Measurements from ENCODE around the gene PTBP1.

PTBP1 gene

DNA sequence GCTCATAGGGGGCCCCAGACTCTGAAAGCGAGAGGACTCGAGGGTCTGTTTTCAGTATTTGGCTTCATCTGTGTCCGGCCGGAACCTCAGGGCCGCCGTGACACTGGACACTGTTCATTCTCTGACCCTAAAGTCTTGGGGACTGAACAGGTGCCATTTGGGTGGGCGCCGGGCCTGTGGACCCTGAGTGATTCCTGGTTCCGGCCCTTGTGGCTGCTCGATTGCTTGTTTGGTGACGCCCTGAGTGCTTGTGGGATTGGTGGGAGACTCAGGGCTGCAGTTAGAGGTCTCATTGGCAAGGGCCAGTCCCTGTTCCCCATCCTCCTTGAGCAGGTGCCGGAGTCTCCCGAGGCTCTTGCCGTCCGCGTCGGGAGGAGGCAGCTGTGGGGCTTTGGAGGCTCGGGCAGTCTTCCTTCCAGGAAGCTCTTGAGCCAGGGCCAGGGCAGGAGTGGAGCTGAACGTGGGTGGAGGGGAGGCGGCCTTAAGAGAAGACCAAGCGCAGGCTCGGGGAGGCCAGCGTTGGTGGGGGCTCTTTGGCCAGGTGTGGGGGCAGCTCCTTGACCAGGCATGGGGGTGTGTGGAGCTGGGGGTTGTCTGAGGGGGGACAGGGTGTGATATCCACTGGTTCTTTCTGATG lies 4.7 kb downstream of the PTBP1 start:
- H3K79me1 ChIP-seq (ENCODE audit: low read depth, low read length): peaks cover 36% of the 10 kb centered on the region
- H2BK5ac ChIP-seq (ENCODE audit: low read length): peak overlapping the region; percentile 26
- H3K27ac ChIP-seq (replicated peaks; ENCODE audit: low read length): peak overlapping the region; percentile 37
- H2AFZ ChIP-seq (ENCODE audit: low read length): no peak overlapping the region
- H3K23ac ChIP-seq (ENCODE audit: low read depth, low read length, poor library complexity): peak overlapping the region; percentile 25
- H3K9ac ChIP-seq (ENCODE audit: low read depth, low read length, poor library complexity): peak overlapping the region; percentile 55
- peak overlapping the region; percentile 75 for H3K14ac ChIP-seq (ENCODE audit: low read length)
- peak overlapping the region; percentile 60 for H3K18ac ChIP-seq (ENCODE audit: low read length)
- no peak overlapping the region for H4K8ac ChIP-seq (ENCODE audit: low read depth, low read length)
- peaks cover 61 to 88% of the 10 kb centered on the region in 2 donors for H3K36me3 ChIP-seq (replicated peaks in 1 of 2; ENCODE audit: control insufficient read depth in 2 of 2, insufficient read depth in 2 of 2, low read length in 2 of 2)
- H3K4ac ChIP-seq (ENCODE audit: low read length): no peak overlapping the region
- peak overlapping the region; percentile 19 for H2AK5ac ChIP-seq (ENCODE audit: low read depth, low read length)
- no peak overlapping the region for H2BK12ac ChIP-seq (ENCODE audit: low read length)
- H3K4me1 ChIP-seq (ENCODE audit: control insufficient read depth in 2 of 2, insufficient read depth in 1 of 2, low read depth in 1 of 2, low read length in 2 of 2): peaks cover 18 to 32% of the 10 kb centered on the region in 2 donors
- H2BK15ac ChIP-seq (ENCODE audit: low read length): no peak overlapping the region
- no peak overlapping the region for H4K91ac ChIP-seq (ENCODE audit: low read depth, low read length, poor library complexity)
- H3K4me2 ChIP-seq (ENCODE audit: insufficient read depth, low read length, poor library complexity, severe bottlenecking): peak overlapping the region; percentile 24
- H3K4me3 ChIP-seq (ENCODE audit: low read length in 2 of 2): no peak overlapping the region
- H3K9me3 ChIP-seq (replicated peaks in 1 of 2; ENCODE audit: control insufficient read depth in 2 of 2, insufficient read depth in 1 of 2, low read depth in 1 of 2, low read length in 2 of 2): no peaks in the 10 kb centered on the region
- H2BK120ac ChIP-seq (ENCODE audit: low read depth, low read length): no peak overlapping the region
- WGBS, 2 donors (ENCODE audit: extremely low coverage in 2 of 2, insufficient read length in 2 of 2, insufficient replicate concordance in 1 of 2): no CpG with 5 or more reads among the region's 23 CpGs
- DNase-seq (ENCODE audit: low spot score): no peak
- H3K27me3 ChIP-seq (ENCODE audit: control insufficient read depth in 3 of 3, insufficient read depth in 3 of 3, low read depth in 1 of 3, low read length in 3 of 3): no peaks in the 10 kb centered on the region

GRCh38 chr19:802498-803098 lies 5.3 kb downstream of the PTBP1 start:
- Histone ChIP-seq H3K9me3 (replicated peaks in 1 of 2; ENCODE audit: control insufficient read depth in 2 of 2, insufficient read depth in 1 of 2, low read depth in 1 of 2, low read length in 2 of 2) (no peaks in the 10 kb centered on the region), H2BK120ac (ENCODE audit: low read depth, low read length) (no peak overlapping the region), H3K18ac (ENCODE audit: low read length) (peak overlapping the region; percentile 83), H2AK5ac (ENCODE audit: low read depth, low read length) (no peak overlapping the region), H2AFZ (ENCODE audit: low read length) (no peak overlapping the region), H3K4ac (ENCODE audit: low read length) (no peak overlapping the region), H2BK15ac (ENCODE audit: low read length) (no peak overlapping the region), H3K4me2 (ENCODE audit: insufficient read depth, low read length, poor library complexity, severe bottlenecking) (peak overlapping the region; percentile 24), H3K36me3 (replicated peaks in 1 of 2; ENCODE audit: control insufficient read depth in 2 of 2, insufficient read depth in 2 of 2, low read length in 2 of 2) (peaks cover 68 to 95% of the 10 kb centered on the region in 2 donors), H3K27me3 (ENCODE audit: control insufficient read depth in 3 of 3, insufficient read depth in 3 of 3, low read depth in 1 of 3, low read length in 3 of 3) (no peaks in the 10 kb centered on the region), H3K23ac (ENCODE audit: low read depth, low read length, poor library complexity) (peak overlapping the region; percentile 92), H4K8ac (ENCODE audit: low read depth, low read length) (no peak overlapping the region), H3K27ac (replicated peaks; ENCODE audit: low read length) (peak overlapping the region; percentile 37), H3K9ac (ENCODE audit: low read depth, low read length, poor library complexity) (peak overlapping the region; percentile 55), H3K4me1 (ENCODE audit: control insufficient read depth in 2 of 2, insufficient read depth in 1 of 2, low read depth in 1 of 2, low read length in 2 of 2) (peaks cover 18 to 32% of the 10 kb centered on the region in 2 donors), H3K14ac (ENCODE audit: low read length) (no peak overlapping the region), H4K91ac (ENCODE audit: low read depth, low read length, poor library complexity) (peak overlapping the region; percentile 32), H3K4me3 (ENCODE audit: low read length in 2 of 2) (peak overlapping the region in 1 of 2 donors; percentile 28), H2BK5ac (ENCODE audit: low read length) (no peak overlapping the region), H2BK12ac (ENCODE audit: low read length) (no peak overlapping the region), H3K79me1 (ENCODE audit: low read depth, low read length) (peaks cover 39% of the 10 kb centered on the region)
- WGBS, 2 donors (ENCODE audit: extremely low coverage in 2 of 2, insufficient read length in 2 of 2, insufficient replicate concordance in 1 of 2): no CpG with 5 or more reads among the region's 28 CpGs
- DNase-seq (ENCODE audit: low spot score): no peak

DNA sequence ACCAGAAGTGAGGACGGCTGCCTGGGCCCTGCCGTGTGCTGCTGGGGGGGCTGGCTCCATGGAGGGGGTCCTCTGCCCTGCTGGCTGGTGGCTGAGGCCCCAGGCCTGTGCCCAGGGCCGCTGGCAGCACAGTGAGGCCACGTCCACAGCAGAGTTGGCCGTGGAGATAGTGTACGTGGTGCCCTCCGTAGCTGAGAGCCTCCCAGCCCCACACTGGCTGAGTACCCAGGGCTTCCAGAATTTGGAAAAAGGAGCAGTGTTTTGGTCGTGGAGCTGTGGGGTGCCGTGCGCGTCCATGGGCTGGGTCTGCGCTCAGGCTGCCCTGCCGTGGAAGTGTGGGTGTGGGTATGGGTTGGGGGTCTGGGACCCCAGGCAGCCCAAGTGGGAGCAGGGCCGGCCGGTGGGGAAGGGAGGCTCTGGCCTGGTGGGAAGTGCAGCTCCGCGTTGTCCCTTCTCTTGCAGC lies 5.9 kb downstream of the PTBP1 start:
- no peak overlapping the region for H3K4ac ChIP-seq (ENCODE audit: low read length)
- no peak overlapping the region for H2AK5ac ChIP-seq (ENCODE audit: low read depth, low read length)
- peak overlapping the region; percentile 30 for H2BK12ac ChIP-seq (ENCODE audit: low read length)
- peaks cover 72 to 100% of the 10 kb centered on the region in 2 donors for H3K36me3 ChIP-seq (replicated peaks in 1 of 2; ENCODE audit: control insufficient read depth in 2 of 2, insufficient read depth in 2 of 2, low read length in 2 of 2)
- H3K27ac ChIP-seq (replicated peaks; ENCODE audit: low read length): no peak overlapping the region
- no peak overlapping the region for H3K9ac ChIP-seq (ENCODE audit: low read depth, low read length, poor library complexity)
- peak overlapping the region; percentile 64 for H3K14ac ChIP-seq (ENCODE audit: low read length)
- WGBS, 2 donors (ENCODE audit: extremely low coverage in 2 of 2, insufficient read length in 2 of 2, insufficient replicate concordance in 1 of 2): no CpG with 5 or more reads among the region's 17 CpGs
- H3K9me3 ChIP-seq (replicated peaks in 1 of 2; ENCODE audit: control insufficient read depth in 2 of 2, insufficient read depth in 1 of 2, low read depth in 1 of 2, low read length in 2 of 2): no peaks in the 10 kb centered on the region
- H2BK5ac ChIP-seq (ENCODE audit: low read length): no peak overlapping the region
- peak overlapping the region; percentile 92 for H3K23ac ChIP-seq (ENCODE audit: low read depth, low read length, poor library complexity)
- H2AFZ ChIP-seq (ENCODE audit: low read length): no peak overlapping the region
- no peak overlapping the region for H2BK15ac ChIP-seq (ENCODE audit: low read length)
- peak overlapping the region; percentile 56 for H4K8ac ChIP-seq (ENCODE audit: low read depth, low read length)
- H3K27me3 ChIP-seq (ENCODE audit: control insufficient read depth in 3 of 3, insufficient read depth in 3 of 3, low read depth in 1 of 3, low read length in 3 of 3): no peaks in the 10 kb centered on the region
- H3K4me1 ChIP-seq (ENCODE audit: control insufficient read depth in 2 of 2, insufficient read depth in 1 of 2, low read depth in 1 of 2, low read length in 2 of 2): peaks cover 18 to 32% of the 10 kb centered on the region in 2 donors
- peak overlapping the region in 1 of 2 donors; percentile 28 for H3K4me3 ChIP-seq (ENCODE audit: low read length in 2 of 2)
- H3K4me2 ChIP-seq (ENCODE audit: insufficient read depth, low read length, poor library complexity, severe bottlenecking): no peak overlapping the region
- peaks cover 41% of the 10 kb centered on the region for H3K79me1 ChIP-seq (ENCODE audit: low read depth, low read length)
- no peak overlapping the region for H2BK120ac ChIP-seq (ENCODE audit: low read depth, low read length)
- DNase-seq (ENCODE audit: low spot score): no peak
- H4K91ac ChIP-seq (ENCODE audit: low read depth, low read length, poor library complexity): peak overlapping the region; percentile 32
- H3K18ac ChIP-seq (ENCODE audit: low read length): peak overlapping the region; percentile 83

DNA sequence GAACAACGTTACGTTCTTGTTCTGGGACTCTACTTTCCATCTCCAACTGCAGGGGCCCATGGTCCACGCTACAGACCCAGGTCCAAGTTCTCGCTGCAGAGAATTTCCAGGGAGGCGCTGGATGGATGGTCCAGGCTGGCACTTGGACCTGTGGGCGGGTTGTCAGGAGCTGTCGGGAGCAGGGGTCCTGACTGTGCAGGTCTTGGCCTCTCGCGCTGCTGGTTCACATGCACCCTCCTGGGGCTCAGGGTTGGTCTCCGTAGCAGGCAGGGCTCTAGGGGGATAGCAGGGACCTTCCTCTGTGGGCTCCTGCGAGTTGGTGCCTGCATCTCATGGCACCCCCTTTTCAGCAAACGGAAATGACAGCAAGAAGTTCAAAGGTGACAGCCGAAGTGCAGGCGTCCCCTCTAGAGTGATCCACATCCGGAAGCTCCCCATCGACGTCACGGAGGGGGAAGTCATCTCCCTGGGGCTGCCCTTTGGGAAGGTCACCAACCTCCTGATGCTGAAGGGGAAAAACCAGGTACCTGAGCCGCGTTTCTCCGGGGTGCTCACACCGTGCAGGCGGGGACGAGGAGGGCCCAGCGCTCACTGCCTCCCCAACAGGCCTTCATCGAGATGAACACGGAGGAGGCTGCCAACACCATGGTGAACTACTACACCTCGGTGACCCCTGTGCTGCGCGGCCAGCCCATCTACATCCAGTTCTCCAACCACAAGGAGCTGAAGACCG lies 6.6 kb downstream of the PTBP1 start:
- Histone ChIP-seq H3K4me2 (ENCODE audit: insufficient read depth, low read length, poor library complexity, severe bottlenecking) (no peak overlapping the region), H3K4me3 (ENCODE audit: low read length in 2 of 2) (no peak overlapping the region), H3K9me3 (replicated peaks in 1 of 2; ENCODE audit: control insufficient read depth in 2 of 2, insufficient read depth in 1 of 2, low read depth in 1 of 2, low read length in 2 of 2) (no peaks in the 10 kb centered on the region), H3K18ac (ENCODE audit: low read length) (no peak overlapping the region), H3K79me1 (ENCODE audit: low read depth, low read length) (peaks cover 42% of the 10 kb centered on the region), H3K14ac (ENCODE audit: low read length) (no peak overlapping the region), H3K36me3 (replicated peaks in 1 of 2; ENCODE audit: control insufficient read depth in 2 of 2, insufficient read depth in 2 of 2, low read length in 2 of 2) (peaks cover 77 to 100% of the 10 kb centered on the region in 2 donors), H4K91ac (ENCODE audit: low read depth, low read length, poor library complexity) (no peak overlapping the region), H3K4me1 (ENCODE audit: control insufficient read depth in 2 of 2, insufficient read depth in 1 of 2, low read depth in 1 of 2, low read length in 2 of 2) (peaks cover 18 to 32% of the 10 kb centered on the region in 2 donors), H3K9ac (ENCODE audit: low read depth, low read length, poor library complexity) (no peak overlapping the region), H2BK5ac (ENCODE audit: low read length) (no peak overlapping the region), H3K27ac (replicated peaks; ENCODE audit: low read length) (no peak overlapping the region), H4K8ac (ENCODE audit: low read depth, low read length) (no peak overlapping the region), H3K27me3 (ENCODE audit: control insufficient read depth in 3 of 3, insufficient read depth in 3 of 3, low read depth in 1 of 3, low read length in 3 of 3) (no peaks in the 10 kb centered on the region), H2AFZ (ENCODE audit: low read length) (no peak overlapping the region), H2BK120ac (ENCODE audit: low read depth, low read length) (no peak overlapping the region), H3K23ac (ENCODE audit: low read depth, low read length, poor library complexity) (no peak overlapping the region), H2AK5ac (ENCODE audit: low read depth, low read length) (no peak overlapping the region), H3K4ac (ENCODE audit: low read length) (no peak overlapping the region), H2BK15ac (ENCODE audit: low read length) (no peak overlapping the region), H2BK12ac (ENCODE audit: low read length) (no peak overlapping the region)
- no peak for DNase-seq (ENCODE audit: low spot score)
- no CpG with 5 or more reads among the region's 31 CpGs for WGBS, 2 donors (ENCODE audit: extremely low coverage in 2 of 2, insufficient read length in 2 of 2, insufficient replicate concordance in 1 of 2)
